HepG2 (cell line): ENCODE results near the gene ARHGAP35. TPM values are rescaled to one million over a fixed set of nuclear protein-coding genes. Genes with fewer than 3 reads are reported as not detected.
A peak's percentile ranks its signal among the peaks of the same experiment; 100 is the strongest.

Experiments
- ATM ChIP-seq: fragments of 450-650 bp; IDR thresholded peaks from 2 replicates; pipeline ENCODE4 v1.7.1; 2017; ENCODE audit warnings: mild to moderate bottlenecking, borderline replicate concordance
- BRD4 ChIP-seq: sonication (generic); formaldehyde crosslinking; IDR thresholded peaks from 2 replicates; pipeline ENCODE4 v1.4.0; 2020; ENCODE audit warnings: missing genetic modification reagents
- CENPT ChIP-seq: sonication (generic); formaldehyde crosslinking; IDR thresholded peaks from 2 replicates; pipeline ENCODE4 v1.8.0; 2022; ENCODE audit warnings: low read depth, mild to moderate bottlenecking, moderate library complexity, missing genetic modification reagents
- DZIP1 ChIP-seq: sonication (generic); formaldehyde crosslinking; IDR thresholded peaks from 2 replicates; pipeline ENCODE4 v1.5.0; 2020; ENCODE audit warnings: mild to moderate bottlenecking, missing genetic modification reagents
- KAT2B ChIP-seq: fragments of 150-350 bp; IDR thresholded peaks from 2 replicates; pipeline ENCODE4 v1.6.1; 2014; ENCODE audit warnings: low read depth, low read length, borderline replicate concordance
- MTF2 ChIP-seq: sonication (generic); formaldehyde crosslinking; IDR thresholded peaks from 2 replicates; pipeline ENCODE4 v1.5.0; 2020; ENCODE audit warnings: missing genetic modification reagents, borderline replicate concordance
- NCOA2 ChIP-seq: sonication (generic); formaldehyde crosslinking; IDR thresholded peaks from 2 replicates; pipeline ENCODE4 v1.8.0; 2022; ENCODE audit warnings: inconsistent platforms
- PAWR ChIP-seq: sonication (generic); formaldehyde crosslinking; IDR thresholded peaks from 2 replicates; pipeline ENCODE4 v1.4.0; 2020; ENCODE audit warnings: missing genetic modification reagents, mild to moderate bottlenecking, borderline replicate concordance
- PRDM10 ChIP-seq: sonication (generic); formaldehyde crosslinking; IDR thresholded peaks from 2 replicates; pipeline ENCODE4 v1.4.0; 2020; ENCODE audit warnings: low read depth, missing genetic modification reagents
- SP140L ChIP-seq: sonication (generic); formaldehyde crosslinking; IDR thresholded peaks from 2 replicates; pipeline ENCODE4 v1.4.0; 2020; ENCODE audit warnings: missing genetic modification reagents, borderline replicate concordance
- ZFYVE20 ChIP-seq: sonication (generic); formaldehyde crosslinking; IDR thresholded peaks from 2 replicates; pipeline ENCODE4 v1.8.0; 2023; ENCODE audit warnings: low read depth, mild to moderate bottlenecking, moderate library complexity, missing genetic modification reagents, borderline replicate concordance
- ZNF547 ChIP-seq: sonication (generic); formaldehyde crosslinking; IDR thresholded peaks from 2 replicates; pipeline ENCODE4 v1.5.1; 2020; ENCODE audit warnings: mild to moderate bottlenecking, missing genetic modification reagents
- ZNF891 ChIP-seq: sonication (generic); formaldehyde crosslinking; IDR thresholded peaks from 2 replicates; pipeline ENCODE4 v1.5.0; 2020; ENCODE audit warnings: mild to moderate bottlenecking, missing genetic modification reagents
- polyA plus RNA-seq, 8 experiments: library from polyadenylated mRNA; depleted of rRNA in 3 of 8; stranded (reverse) in 7 of 8; unstranded in 1 of 8; fragments of >200 nt; fragmentation: Illumina TruSeq in 4 of 8; extraction: Trizol in 4 of 8; gene quantifications; 2 replicates each; pipeline versions ENCODE4 v1.2.1 to v1.2.3, GENCODE V29; 2011 to 2016; ENCODE audit warnings: low read depth in 4 of 8, missing spikeins in 1 of 8, mixed read lengths in 1 of 8; ENCODE audit not compliant: insufficient read depth in 1 of 8
- total RNA-seq, 5 experiments: library from RNA; depleted of rRNA; stranded (reverse); fragments of >200 nt; fragmentation: Illumina TruSeq; extraction: Trizol; gene quantifications; 2 replicates each; pipeline ENCODE4 v1.2.3, GENCODE V29; 2016; ENCODE audit warnings: low read depth in 1 of 5
- TF ChIP-seq, protein P1 (sequence below): sonication (generic); IDR thresholded peaks from 2 replicates; pipeline ENCODE4 v1.6.1; 2016; ENCODE audit warnings: low read depth, borderline replicate concordance
- TF ChIP-seq, protein P2 (sequence below): sonication (generic); formaldehyde crosslinking; IDR thresholded peaks from 2 replicates; pipeline ENCODE4 v1.8.1; 2023; ENCODE audit warnings: mild to moderate bottlenecking, missing genetic modification reagents

Gene ARHGAP35
- total and polyA plus RNA-seq, 2 of the 13 experiments (the other 11 are each of a cell fraction or from before 2014, with no cell fraction given) = 30.1 to 30.2 TPM

- TF ChIP-seq DZIP1 (CRISPR knock-in tag) = no peak
- TF ChIP-seq MTF2 = no peak
- TF ChIP-seq CENPT = 0 out of 2 replicates have a peak, but pooled peaks have one; percentile 40
- TF ChIP-seq ZFYVE20 = no peak
- TF ChIP-seq BRD4 (CRISPR knock-in tag) = peak; percentile 29; the same call in 1 of the 2 replicates
- TF ChIP-seq, protein P1, sequence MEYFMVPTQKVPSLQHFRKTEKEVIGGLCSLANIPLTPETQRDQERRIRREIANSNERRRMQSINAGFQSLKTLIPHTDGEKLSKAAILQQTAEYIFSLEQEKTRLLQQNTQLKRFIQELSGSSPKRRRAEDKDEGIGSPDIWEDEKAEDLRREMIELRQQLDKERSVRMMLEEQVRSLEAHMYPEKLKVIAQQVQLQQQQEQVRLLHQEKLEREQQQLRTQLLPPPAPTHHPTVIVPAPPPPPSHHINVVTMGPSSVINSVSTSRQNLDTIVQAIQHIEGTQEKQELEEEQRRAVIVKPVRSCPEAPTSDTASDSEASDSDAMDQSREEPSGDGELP = peak; percentile 59; the same call in 1 of the 2 replicates
- TF ChIP-seq NCOA2 (CRISPR knock-in tag) = no peak
- no peak for TF ChIP-seq SP140L
- TF ChIP-seq, protein P2, sequence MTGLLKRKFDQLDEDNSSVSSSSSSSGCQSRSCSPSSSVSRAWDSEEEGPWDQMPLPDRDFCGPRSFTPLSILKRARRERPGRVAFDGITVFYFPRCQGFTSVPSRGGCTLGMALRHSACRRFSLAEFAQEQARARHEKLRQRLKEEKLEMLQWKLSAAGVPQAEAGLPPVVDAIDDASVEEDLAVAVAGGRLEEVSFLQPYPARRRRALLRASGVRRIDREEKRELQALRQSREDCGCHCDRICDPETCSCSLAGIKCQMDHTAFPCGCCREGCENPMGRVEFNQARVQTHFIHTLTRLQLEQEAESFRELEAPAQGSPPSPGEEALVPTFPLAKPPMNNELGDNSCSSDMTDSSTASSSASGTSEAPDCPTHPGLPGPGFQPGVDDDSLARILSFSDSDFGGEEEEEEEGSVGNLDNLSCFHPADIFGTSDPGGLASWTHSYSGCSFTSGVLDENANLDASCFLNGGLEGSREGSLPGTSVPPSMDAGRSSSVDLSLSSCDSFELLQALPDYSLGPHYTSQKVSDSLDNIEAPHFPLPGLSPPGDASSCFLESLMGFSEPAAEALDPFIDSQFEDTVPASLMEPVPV (CRISPR knock-in tag) = no peak; the same call in none of the 2 replicates
- TF ChIP-seq PAWR = 0 out of 2 replicates have a peak, but pooled peaks have one; percentile 67
- TF ChIP-seq KAT2B = no peak
- TF ChIP-seq ATM = no peak
- TF ChIP-seq ZNF891 (CRISPR knock-in tag) = peak; percentile 89
- no peak for TF ChIP-seq PRDM10
- TF ChIP-seq ZNF547 (CRISPR knock-in tag) = peak; percentile 82; the same call in 1 of the 2 replicates
These were observed 10.3 kb upstream of the ARHGAP35 start, which contains the start of gene AP2S1 (continued) for GRCh38 chr19:46850228-46851203.
